ENCODE measurements around the gene TMTC1. TPM values are rescaled to one million over a fixed set of nuclear protein-coding genes. Genes with fewer than 3 reads are reported as not detected.

TMTC1 gene
- total and polyA plus RNA-seq, 12 donors: 5.1 to 82.2 (median 41.8) TPM

- H3K27ac ChIP-seq: no peak overlapping the region
- no peaks in the 10 kb centered on the region for H3K9me3 ChIP-seq (replicated peaks in 1 of 3)
- no peaks in the 10 kb centered on the region for H3K27me3 ChIP-seq
- TF ChIP-seq POLR2A (IDR thresholded peaks at IDR 0.05) (no peak), CTCF (IDR thresholded peaks at IDR 0.05) (no peak)
- H3K4me1 ChIP-seq (replicated peaks in 1 of 2): peaks cover 0 to 25% of the 10 kb centered on the region in 2 donors
- intact Hi-C loops (cut with DNase I): no loop called here
- no peaks in the 10 kb centered on the region for H3K36me3 ChIP-seq (replicated peaks in 1 of 2)
- no peak overlapping the region for H3K4me3 ChIP-seq
- 77 to 96% (median 80%) methylated on average over 6 to 7 of the region's 7 CpGs for WGBS, 4 donors
- DNase-seq: no peak
These were observed 48.1 kb downstream of the TMTC1 start for GRCh38 chr12:29735604-29736003.

GRCh38 chr12:29734734-29735133 is 49.0 kb downstream of the TMTC1 start:
- Histone ChIP-seq H3K27me3 (no peaks in the 10 kb centered on the region), H3K9me3 (replicated peaks in 1 of 3) (no peaks in the 10 kb centered on the region), H3K4me1 (replicated peaks in 1 of 2) (peaks cover 0 to 28% of the 10 kb centered on the region in 2 donors), H3K4me3 (no peak overlapping the region), H3K27ac (no peak overlapping the region), H3K36me3 (replicated peaks in 1 of 2) (no peaks in the 10 kb centered on the region)
- TF ChIP-seq POLR2A (IDR thresholded peaks at IDR 0.05) (no peak), CTCF (IDR thresholded peaks at IDR 0.05) (no peak)
- no peak for DNase-seq
- intact Hi-C loops (cut with DNase I): no loop called here
- WGBS, 4 donors: 59 to 66% (median 60%) methylated on average over 6 of the region's 6 CpGs

GRCh38 chr12:29734305-29734704 is 49.4 kb downstream of the TMTC1 start:
- intact Hi-C loops (cut with DNase I): no loop called here

GRCh38 chr12:29733501-29733900 is 50.2 kb downstream of the TMTC1 start:
- 91 to 97% (median 91%) methylated on average over 1 of the region's 1 CpG for WGBS, 4 donors
- peaks cover 0 to 28% of the 10 kb centered on the region in 2 donors for H3K4me1 ChIP-seq (replicated peaks in 1 of 2)
- TF ChIP-seq CTCF (IDR thresholded peaks at IDR 0.05) (no peak), POLR2A (IDR thresholded peaks at IDR 0.05) (no peak)
- H3K36me3 ChIP-seq (replicated peaks in 1 of 2): no peaks in the 10 kb centered on the region
- H3K27ac ChIP-seq: no peak overlapping the region
- no peak overlapping the region for H3K4me3 ChIP-seq
- no peak for DNase-seq
- no peaks in the 10 kb centered on the region for H3K27me3 ChIP-seq
- intact Hi-C loops (cut with DNase I): no loop called here
- no peaks in the 10 kb centered on the region for H3K9me3 ChIP-seq (replicated peaks in 1 of 3)

More at GRCh38 chr12:29734305-29734704, 49.4 kb downstream of the TMTC1 start:
- TF ChIP-seq CTCF (IDR thresholded peaks at IDR 0.05) (no peak), POLR2A (IDR thresholded peaks at IDR 0.05) (no peak)
- WGBS, 4 donors: 63 to 85% (median 78%) methylated on average over 5 of the region's 5 CpGs
- Histone ChIP-seq H3K4me3 (no peak overlapping the region), H3K27me3 (no peaks in the 10 kb centered on the region), H3K36me3 (replicated peaks in 1 of 2) (no peaks in the 10 kb centered on the region), H3K4me1 (replicated peaks in 1 of 2) (peaks cover 0 to 28% of the 10 kb centered on the region in 2 donors), H3K27ac (no peak overlapping the region), H3K9me3 (replicated peaks in 1 of 3) (no peaks in the 10 kb centered on the region)
- DNase-seq: no peak
